ENCODE results near the gene KIFC1.

Gene KIFC1

GRCh38 chr6:33411632-33412005 lies 20.0 kb downstream of the KIFC1 start:
- DNase-seq (ENCODE audit: low read depth, low spot score) = no peak

GRCh38 chr6:33412140-33413009 lies 20.8 kb downstream of the KIFC1 start:
- no peak for DNase-seq (ENCODE audit: low read depth, low spot score)

DNA sequence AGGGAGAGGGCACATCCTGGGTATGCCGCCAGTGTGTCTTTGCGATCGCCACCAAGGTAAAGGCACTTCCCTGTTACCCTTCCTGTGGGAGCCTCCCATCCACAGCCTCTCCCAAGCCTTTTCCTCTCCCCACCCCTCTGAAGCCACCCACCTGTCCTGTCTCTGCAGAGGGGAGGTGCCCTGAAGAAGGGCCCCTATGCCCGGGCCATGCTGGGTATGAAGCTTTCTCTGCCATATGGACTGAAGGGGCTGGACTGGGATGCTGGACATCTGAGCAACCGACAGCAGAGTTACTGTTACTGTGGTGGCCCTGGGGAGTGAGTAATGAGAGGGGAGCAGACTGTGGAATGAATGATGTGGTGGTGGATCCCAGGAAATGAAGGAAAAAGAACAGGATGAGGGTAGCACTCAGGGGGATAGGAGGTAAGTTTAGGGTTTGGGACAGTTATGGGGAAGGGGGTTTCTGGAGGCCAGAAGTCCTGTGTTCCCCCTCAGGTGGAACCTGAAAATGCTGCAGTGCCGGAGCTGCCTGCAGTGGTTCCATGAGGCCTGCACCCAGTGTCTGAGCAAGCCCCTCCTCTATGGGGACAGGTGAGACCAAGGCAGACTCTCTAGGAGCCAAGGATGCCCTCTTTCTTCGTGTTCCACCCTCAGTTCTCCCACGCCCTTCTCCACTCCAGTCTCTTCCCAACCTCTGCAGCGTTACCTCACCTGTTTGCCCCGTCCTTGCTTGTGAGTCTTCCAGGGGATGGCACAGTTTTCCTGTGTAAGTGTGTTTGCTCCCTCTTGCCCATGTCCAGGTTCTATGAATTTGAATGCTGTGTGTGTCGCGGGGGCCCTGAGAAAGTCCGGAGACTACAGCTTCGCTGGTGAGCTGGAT lies 21.9 kb downstream of the KIFC1 start:
- no peak for DNase-seq (ENCODE audit: low read depth, low spot score)

GRCh38 chr6:33414592-33415271 lies 23.1 kb downstream of the KIFC1 start:
- no peak for DNase-seq (ENCODE audit: low read depth, low spot score)

DNA sequence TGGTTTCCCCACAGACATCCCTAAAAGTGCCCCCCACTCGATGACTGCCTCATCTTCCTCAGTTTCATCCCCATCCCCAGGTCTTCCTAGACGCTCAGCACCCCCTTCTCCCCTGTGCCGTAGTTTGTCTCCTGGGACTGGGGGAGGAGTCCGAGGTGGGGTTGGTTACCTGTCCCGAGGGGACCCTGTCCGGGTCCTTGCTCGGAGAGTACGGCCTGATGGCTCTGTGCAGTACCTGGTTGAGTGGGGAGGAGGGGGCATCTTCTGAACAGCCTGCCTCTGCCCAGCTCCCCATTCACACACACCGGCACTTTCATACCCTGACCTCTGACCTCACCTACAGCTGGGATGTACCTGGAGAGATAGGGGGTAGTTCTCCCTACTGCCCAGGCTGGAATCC lies 24.2 kb downstream of the KIFC1 start:
- no peak for DNase-seq (ENCODE audit: low read depth, low spot score)

DNA sequence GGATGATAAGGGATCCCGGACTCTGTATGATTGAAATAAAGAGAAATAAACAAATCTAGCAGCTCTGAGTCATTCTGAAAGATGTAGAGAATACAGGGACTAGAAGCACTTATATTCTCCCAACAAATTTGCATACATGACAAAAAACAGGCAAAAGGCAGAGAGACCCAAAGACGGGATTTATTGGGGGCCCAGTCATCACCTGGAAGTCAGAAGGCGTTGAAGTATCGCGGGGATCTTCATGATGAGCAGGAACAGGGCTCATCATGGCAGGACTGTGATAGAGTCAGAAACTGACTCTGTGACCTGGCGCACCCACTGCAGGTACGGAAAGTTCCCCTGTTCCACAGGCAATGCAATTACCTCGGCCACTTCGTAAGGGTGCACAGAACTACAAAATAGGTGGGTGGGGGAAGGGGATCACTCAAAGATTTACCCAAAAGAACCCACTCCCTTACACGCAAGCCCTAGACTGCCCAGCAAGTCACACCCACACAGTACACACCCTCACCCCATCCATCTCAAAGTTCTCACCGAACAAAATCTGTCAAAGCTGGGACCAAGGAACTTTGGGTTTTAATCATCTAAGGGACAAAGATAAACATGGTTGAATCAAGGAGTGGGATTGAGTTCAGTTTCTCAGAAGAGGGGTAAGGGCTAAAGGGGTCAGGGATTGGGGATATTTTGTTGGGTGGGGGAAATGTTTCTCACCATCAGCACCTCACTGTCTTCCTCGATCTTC lies 24.9 kb downstream of the KIFC1 start:
- DNase-seq (ENCODE audit: low read depth, low spot score) = no peak

- no peak for DNase-seq (ENCODE audit: low read depth, low spot score)
These were observed 25.7 kb downstream of the KIFC1 start for GRCh38 chr6:33417128-33417902.

GRCh38 chr6:33417903-33418689 lies 26.5 kb downstream of the KIFC1 start, which contains the start of gene CUTA:
CUTA (minus strand) TSS chr6:33418107; CDS start chr6:33418000, 107 bp downstream.
- DNase-seq (ENCODE audit: low read depth, low spot score) = peak; percentile 96

DNA sequence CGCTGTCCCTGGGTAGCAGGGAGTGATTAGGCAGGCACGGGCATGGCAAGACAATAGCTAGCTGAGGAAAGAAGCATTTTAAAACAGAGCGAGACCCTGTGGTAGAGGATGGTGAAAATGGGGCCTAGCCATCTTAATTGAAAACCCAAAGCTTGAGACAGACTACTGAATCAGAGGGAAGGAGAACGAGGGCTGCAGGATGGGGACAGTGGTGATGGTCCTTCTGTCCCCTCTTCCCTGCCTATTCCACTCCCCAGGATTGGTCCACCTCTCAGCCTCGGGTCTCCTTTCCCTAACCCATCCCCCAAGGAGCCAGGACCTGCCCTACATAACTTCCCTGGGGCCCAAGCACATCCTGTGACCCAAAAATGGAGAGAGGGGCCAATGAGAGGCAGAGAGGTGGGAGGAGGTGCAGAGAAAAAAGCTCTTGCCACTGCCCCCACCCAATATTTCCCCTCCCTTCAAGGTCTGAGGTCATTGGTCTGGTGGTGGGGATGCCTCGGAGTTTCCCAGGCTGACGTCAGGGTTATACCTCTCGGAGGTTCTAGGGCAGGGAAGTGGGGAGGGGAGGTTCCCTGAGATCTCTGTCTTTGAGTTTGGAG lies 27.2 kb downstream of the KIFC1 start:
- no peak for DNase-seq (ENCODE audit: low read depth, low spot score)

DNA sequence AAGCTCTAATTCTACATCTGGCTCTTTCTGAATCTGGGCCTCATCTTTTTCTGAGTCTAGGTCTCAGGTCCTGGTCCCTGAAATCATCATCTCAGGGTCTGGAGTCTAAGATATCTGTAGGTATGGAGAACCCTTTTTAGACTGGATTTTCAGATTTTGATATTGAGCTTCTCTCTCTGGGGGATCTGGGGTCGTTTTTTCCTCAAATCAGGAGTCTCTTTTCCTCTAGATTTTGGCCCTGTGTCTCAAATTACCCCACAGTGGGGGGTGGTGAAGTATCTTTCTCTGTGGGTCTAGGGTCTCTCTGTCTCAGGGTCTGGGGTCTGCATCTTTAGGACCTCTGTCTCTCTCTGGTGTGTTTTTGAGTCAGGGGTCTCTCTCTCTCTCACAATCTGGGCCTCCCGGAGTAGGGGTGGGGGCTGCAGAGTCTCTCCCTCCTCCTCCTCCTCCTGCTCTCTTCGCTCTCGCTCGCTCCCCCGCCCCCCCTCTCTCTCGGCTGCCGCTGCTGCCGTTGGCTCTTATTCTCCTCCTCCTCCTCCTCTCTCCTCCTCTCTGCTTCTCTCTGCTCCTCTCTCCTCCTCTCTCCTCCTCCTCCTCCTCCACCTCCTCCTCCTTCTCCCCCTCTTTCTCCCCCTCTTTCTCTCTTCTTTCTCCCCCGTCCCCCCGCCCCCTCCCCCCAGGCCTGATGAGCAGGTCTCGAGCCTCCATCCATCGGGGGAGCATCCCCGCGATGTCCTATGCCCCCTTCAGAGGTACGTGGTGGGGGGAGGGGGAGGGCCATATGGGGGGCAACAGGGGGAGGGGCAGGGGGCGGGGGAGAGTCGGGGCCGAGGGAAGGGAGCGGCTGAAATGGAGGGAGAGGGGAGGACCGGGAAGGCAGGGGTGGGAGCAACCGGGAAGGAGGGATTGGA lies 28.2 kb downstream of the KIFC1 start, which contains the start of gene SYNGAP1:
TSS of gene SYNGAP1 (plus strand) at position 486 of the 911 bp plus-strand sequence. CDS start at position 686, 200 bp downstream.
- no peak for DNase-seq (ENCODE audit: low read depth, low spot score)

DNA sequence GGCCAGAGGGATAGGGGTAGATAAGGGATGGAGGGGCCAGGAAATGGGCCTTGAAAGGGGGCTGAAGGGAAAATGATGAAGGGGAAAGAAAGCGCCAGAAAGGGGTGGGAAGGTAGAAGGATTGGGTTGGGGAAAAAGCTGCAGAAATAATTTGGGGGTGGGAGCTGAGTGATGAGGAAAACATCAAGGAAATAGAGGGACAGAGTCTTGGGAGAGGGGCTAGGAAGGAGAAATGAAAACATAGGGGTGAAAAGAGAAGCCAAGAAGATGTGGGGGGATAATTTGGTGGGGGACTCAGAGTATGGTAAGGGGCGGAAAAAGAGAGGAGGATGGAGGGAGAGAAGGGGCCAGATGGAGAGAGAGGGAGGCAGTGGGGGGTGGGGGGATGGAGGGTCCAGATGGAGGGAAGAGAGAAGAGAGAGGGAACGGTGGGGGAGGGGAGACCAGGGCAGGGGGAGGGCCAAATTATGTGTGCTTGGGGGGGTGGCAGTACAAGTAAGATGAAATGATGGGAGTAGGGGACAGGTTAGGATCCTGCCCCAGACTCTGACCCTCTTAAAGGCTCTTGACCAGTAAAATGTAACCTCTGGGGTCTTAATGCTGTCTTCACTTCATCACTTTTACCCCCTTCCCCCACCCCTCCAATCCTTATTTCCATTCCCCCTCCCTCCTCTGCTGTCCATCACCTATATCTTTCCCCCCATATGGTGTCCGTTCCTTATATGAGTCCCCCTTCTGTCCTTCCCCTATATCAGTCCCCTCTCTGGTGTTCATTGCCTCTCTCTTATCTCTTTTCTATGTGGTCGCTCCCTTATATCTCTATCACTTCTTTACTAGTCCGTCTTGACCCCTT lies 29.1 kb downstream of the KIFC1 start:
- no peak for DNase-seq (ENCODE audit: low read depth, low spot score)

GRCh38 chr6:33421344-33421643 lies 29.7 kb downstream of the KIFC1 start:
- no peak for DNase-seq (ENCODE audit: low read depth, low spot score)

DNA sequence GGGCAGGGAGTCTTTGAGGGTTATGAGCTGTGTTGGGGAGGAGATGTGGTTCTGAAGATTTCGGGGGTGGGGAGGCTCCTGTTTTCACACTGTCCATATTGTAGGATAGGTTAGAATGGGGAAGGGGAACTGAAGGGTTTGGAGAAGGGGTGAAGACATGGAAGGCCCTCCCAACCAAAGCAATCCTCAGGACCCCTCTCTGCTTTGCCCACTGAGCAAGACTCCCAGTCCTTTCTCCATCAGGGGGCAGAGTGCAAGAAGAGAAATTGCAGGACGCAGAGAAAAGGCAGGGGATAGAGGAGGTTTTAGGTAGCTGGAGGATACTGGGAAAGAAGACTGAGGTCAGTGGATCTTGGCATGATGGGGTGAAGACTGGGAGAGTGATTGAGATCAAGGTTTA lies 32.2 kb downstream of the KIFC1 start:
- no peak for DNase-seq (ENCODE audit: low read depth, low spot score)

- no peak for DNase-seq (ENCODE audit: low read depth, low spot score)
These were observed 33.4 kb downstream of the KIFC1 start for GRCh38 chr6:33424855-33425667.

GRCh38 chr6:33425668-33426577 lies 34.3 kb downstream of the KIFC1 start:
- peak; percentile 47 for DNase-seq (ENCODE audit: low read depth, low spot score)

All from activated naive CD8-positive, alpha-beta T cell treated with anti-CD3 and anti-CD28 coated beads, Interleukin-2, amount 50 U/mL, for 16 hours (primary cell).